Fibroblast of peridontal ligament (primary cell): ENCODE results near the gene PREX1.
A peak's percentile ranks its signal among the peaks of the same experiment; 100 is the strongest.

Experiments
- DNase-seq: peaks from one replicate; pipeline ENCODE4 v3.0.0-alpha.2; 2010; ENCODE audit errors: extremely low read depth

PREX1 gene

GRCh38 chr20:48750941-48751635, 76.7 kb downstream of the PREX1 start:
- no peak for DNase-seq

- DNase-seq: no peak
Measured at GRCh38 chr20:48750376-48750775, 77.4 kb downstream of the PREX1 start.

- DNase-seq: no peak
Measured at GRCh38 chr20:48749437-48749836, 78.4 kb downstream of the PREX1 start.

GRCh38 chr20:48748556-48748955, 79.2 kb downstream of the PREX1 start:
- DNase-seq: no peak

GRCh38 chr20:48747840-48748414, 79.9 kb downstream of the PREX1 start:
- no peak for DNase-seq

GRCh38 chr20:48745330-48745729, 82.5 kb downstream of the PREX1 start:
- no peak for DNase-seq

- no peak for DNase-seq
Measured at GRCh38 chr20:48744515-48744914, 83.3 kb downstream of the PREX1 start.

- DNase-seq: no peak
Measured at GRCh38 chr20:48743807-48744206, 84.0 kb downstream of the PREX1 start.

- DNase-seq: no peak
Measured at GRCh38 chr20:48742912-48743680, 84.7 kb downstream of the PREX1 start.

GRCh38 chr20:48742233-48742632, 85.6 kb downstream of the PREX1 start:
- no peak for DNase-seq

- no peak for DNase-seq
Measured at GRCh38 chr20:48741669-48742068, 86.1 kb downstream of the PREX1 start.

GRCh38 chr20:48740712-48741111, 87.1 kb downstream of the PREX1 start:
- no peak for DNase-seq

GRCh38 chr20:48740292-48740649, 87.5 kb downstream of the PREX1 start:
- DNase-seq: no peak

GRCh38 chr20:48739395-48740291, 88.2 kb downstream of the PREX1 start:
- DNase-seq: peak; percentile 12

- no peak for DNase-seq
Measured at GRCh38 chr20:48738399-48739304, 89.1 kb downstream of the PREX1 start.

- DNase-seq: no peak
Measured at GRCh38 chr20:48738094-48738398, 89.8 kb downstream of the PREX1 start.

- no peak for DNase-seq
Measured at GRCh38 chr20:48737434-48738093, 90.2 kb downstream of the PREX1 start.

- DNase-seq: no peak
Measured at GRCh38 chr20:48736636-48737035, 91.2 kb downstream of the PREX1 start.

GRCh38 chr20:48736231-48736630, 91.6 kb downstream of the PREX1 start:
- no peak for DNase-seq

- DNase-seq: no peak
Measured at GRCh38 chr20:48735112-48735511, 92.7 kb downstream of the PREX1 start.
